Mesothelial cell of epicardium (in vitro differentiated cells): ENCODE measurements around the gene OR4C16. TPM values are rescaled to one million over a fixed set of nuclear protein-coding genes. Genes with fewer than 3 reads are reported as not detected.

Source experiments
- DNase-seq, 2 experiments: peaks; one replicate each; pipeline ENCODE4 v3.0.0; 2021; ENCODE audit warnings: low spot score in 2 of 2; ENCODE audit not compliant: unreplicated experiment in 2 of 2
- H3K27ac Mint-ChIP-seq: 2 replicates; pipeline ENCODE4 v1.8.0; 2021; ENCODE audit warnings: mixed read lengths
- H3K27me3 Mint-ChIP-seq: 2 replicates; pipeline ENCODE4 v1.8.0; 2021; ENCODE audit warnings: low read depth, mixed read lengths
- H3K36me3 Mint-ChIP-seq: 2 replicates; pipeline ENCODE4 v1.8.0; 2021; ENCODE audit warnings: mixed read lengths
- H3K4me1 Mint-ChIP-seq: 2 replicates; pipeline ENCODE4 v1.8.0; 2021; ENCODE audit warnings: mixed read lengths
- H3K4me3 Mint-ChIP-seq: 2 replicates; pipeline ENCODE4 v1.8.0; 2021; ENCODE audit warnings: mild to moderate bottlenecking, moderate library complexity, mixed read lengths
- H3K9me3 Mint-ChIP-seq: 2 replicates; pipeline ENCODE4 v1.8.0; 2021; ENCODE audit warnings: mixed read lengths
- total RNA-seq: library from RNA; stranded (reverse); gene quantifications from 3 replicates; pipeline ENCODE4 v1.2.1, GENCODE V29; 2021
- TF ChIP-seq, protein P1 (sequence below): fragments of 200-600 bp; sonication (generic); IDR thresholded peaks from one replicate; pipeline ENCODE4 v1.5.0; 2021; ENCODE audit warnings: antibody characterized with exemption; ENCODE audit not compliant: unreplicated experiment

OR4C16 gene, protein sequence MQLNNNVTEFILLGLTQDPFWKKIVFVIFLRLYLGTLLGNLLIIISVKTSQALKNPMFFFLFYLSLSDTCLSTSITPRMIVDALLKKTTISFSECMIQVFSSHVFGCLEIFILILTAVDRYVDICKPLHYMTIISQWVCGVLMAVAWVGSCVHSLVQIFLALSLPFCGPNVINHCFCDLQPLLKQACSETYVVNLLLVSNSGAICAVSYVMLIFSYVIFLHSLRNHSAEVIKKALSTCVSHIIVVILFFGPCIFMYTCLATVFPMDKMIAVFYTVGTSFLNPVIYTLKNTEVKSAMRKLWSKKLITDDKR
- total RNA-seq = not detected in 3 replicates

DNA sequence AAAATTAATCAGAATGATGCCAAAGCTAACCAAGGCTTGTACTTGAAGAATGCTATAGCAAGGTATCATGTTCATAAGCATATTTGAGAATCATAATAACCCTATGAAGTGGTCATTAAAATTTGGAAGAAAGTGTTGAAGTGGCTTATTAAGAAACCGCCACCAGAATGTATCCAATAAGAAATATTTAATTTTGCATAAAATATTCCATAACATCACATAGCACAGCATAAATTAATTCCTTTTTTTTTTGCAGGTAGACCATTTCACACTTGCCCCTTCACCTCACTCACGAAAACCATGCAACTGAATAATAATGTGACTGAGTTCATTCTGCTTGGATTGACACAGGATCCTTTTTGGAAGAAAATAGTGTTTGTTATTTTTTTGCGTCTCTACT is at the start of gene OR4C16:
Gene OR4C16 (plus strand): TSS at position 301 of the 400 bp plus-strand sequence. CDS start 0 bp downstream, at position 301.
- H3K9me3 Mint-ChIP-seq = peaks cover 49% of the 10 kb centered on the region
- TF ChIP-seq, protein P1, sequence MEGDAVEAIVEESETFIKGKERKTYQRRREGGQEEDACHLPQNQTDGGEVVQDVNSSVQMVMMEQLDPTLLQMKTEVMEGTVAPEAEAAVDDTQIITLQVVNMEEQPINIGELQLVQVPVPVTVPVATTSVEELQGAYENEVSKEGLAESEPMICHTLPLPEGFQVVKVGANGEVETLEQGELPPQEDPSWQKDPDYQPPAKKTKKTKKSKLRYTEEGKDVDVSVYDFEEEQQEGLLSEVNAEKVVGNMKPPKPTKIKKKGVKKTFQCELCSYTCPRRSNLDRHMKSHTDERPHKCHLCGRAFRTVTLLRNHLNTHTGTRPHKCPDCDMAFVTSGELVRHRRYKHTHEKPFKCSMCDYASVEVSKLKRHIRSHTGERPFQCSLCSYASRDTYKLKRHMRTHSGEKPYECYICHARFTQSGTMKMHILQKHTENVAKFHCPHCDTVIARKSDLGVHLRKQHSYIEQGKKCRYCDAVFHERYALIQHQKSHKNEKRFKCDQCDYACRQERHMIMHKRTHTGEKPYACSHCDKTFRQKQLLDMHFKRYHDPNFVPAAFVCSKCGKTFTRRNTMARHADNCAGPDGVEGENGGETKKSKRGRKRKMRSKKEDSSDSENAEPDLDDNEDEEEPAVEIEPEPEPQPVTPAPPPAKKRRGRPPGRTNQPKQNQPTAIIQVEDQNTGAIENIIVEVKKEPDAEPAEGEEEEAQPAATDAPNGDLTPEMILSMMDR = no peak
- no peaks in the 10 kb centered on the region for H3K27me3 Mint-ChIP-seq
- DNase-seq = no peak
- H3K27ac Mint-ChIP-seq = no peak within 1 kb of the TSS
- no peak within 1 kb of the TSS for H3K4me3 Mint-ChIP-seq
- H3K36me3 Mint-ChIP-seq = peaks cover 2% of the 10 kb centered on the region
- H3K4me1 Mint-ChIP-seq = no peaks in the 10 kb centered on the region

GRCh38 chr11:55554169-55554568 is 17.8 kb upstream of the OR4C16 start, which contains the start of gene OR4C15:
TSS of gene OR4C15 (plus strand) at chr11:55554469. CDS start at chr11:55554469, 0 bp downstream.
- no peaks in the 10 kb centered on the region for H3K36me3 Mint-ChIP-seq
- TF ChIP-seq, protein P1 = no peak
- H3K4me1 Mint-ChIP-seq = no peaks in the 10 kb centered on the region

GRCh38 chr11:55572548-55572947 is 620 bp downstream of the OR4C16 start:
- no peak for DNase-seq
- Mint-ChIP-seq H3K27ac (no peak overlapping the region), H3K36me3 (peaks cover 2% of the 10 kb centered on the region), H3K9me3 (peaks cover 54% of the 10 kb centered on the region), H3K4me1 (no peaks in the 10 kb centered on the region), H3K27me3 (no peaks in the 10 kb centered on the region), H3K4me3 (no peak overlapping the region)
- TF ChIP-seq, protein P1 = no peak

More at GRCh38 chr11:55554169-55554568, 17.8 kb upstream of the OR4C16 start, which contains the start of gene OR4C15:
- Mint-ChIP-seq H3K9me3 (peaks cover 51% of the 10 kb centered on the region), H3K27me3 (no peaks in the 10 kb centered on the region), H3K4me3 (no peak within 1 kb of the TSS), H3K27ac (no peak within 1 kb of the TSS)
- DNase-seq = no peak

DNA sequence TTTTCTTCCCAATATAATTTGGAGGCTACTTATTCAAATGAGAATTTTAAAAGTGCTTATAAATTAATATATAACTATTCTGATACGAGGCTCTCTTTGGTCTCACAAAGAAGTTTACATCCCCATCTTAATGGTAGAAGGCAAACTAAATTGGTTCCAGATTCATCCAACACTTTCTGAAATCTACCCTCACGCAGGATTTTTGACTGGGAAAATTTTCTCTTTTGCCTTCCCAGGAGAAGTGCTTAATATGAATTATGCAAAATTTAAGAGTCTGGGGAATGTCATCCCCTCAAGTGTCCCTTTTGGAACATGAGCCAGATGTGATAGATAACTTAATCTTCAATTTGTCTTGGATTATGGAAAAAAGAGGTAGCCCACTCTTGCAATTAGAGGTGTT is 35.6 kb downstream of the OR4C16 start, which contains the start of gene OR4C11:
Gene OR4C11 (minus strand): TSS at position 101 of the 400 bp plus-strand sequence. CDS start 3,272 bp downstream, outside the sequence.
- Mint-ChIP-seq H3K9me3 (peaks cover 26% of the 10 kb centered on the region), H3K27me3 (no peaks in the 10 kb centered on the region), H3K4me3 (no peak within 1 kb of the TSS), H3K27ac (no peak within 1 kb of the TSS), H3K36me3 (no peaks in the 10 kb centered on the region), H3K4me1 (no peaks in the 10 kb centered on the region)
- no peak for DNase-seq
- TF ChIP-seq, protein P1 = no peak

Other genes starting within 250 kb of the OR4C16 start
- not detected in 3 replicates for gene OR4A16, start 228.9 kb upstream of the OR4C16 start, total RNA-seq
- not detected in 3 replicates for gene OR4A15, start 204.2 kb upstream of the OR4C16 start, total RNA-seq
- gene OR4C15, start 17.7 kb upstream of the OR4C16 start, total RNA-seq = not detected in 3 replicates
- gene OR4C11, start 35.5 kb downstream of the OR4C16 start, total RNA-seq = not detected in 3 replicates
- not detected in 3 replicates for gene OR4P4, start 63.0 kb downstream of the OR4C16 start, total RNA-seq
- gene OR4S2, start 76.2 kb downstream of the OR4C16 start, total RNA-seq = not detected in 3 replicates
- not detected in 3 replicates for gene OR4C6, start 90.1 kb downstream of the OR4C16 start, total RNA-seq
- not detected in 3 replicates for gene OR5D13, start 201.3 kb downstream of the OR4C16 start, total RNA-seq
- gene OR5D14, start 223.4 kb downstream of the OR4C16 start, total RNA-seq = not detected in 3 replicates
- not detected in 3 replicates for gene OR5L1, start 239.2 kb downstream of the OR4C16 start, total RNA-seq
- gene OR5D18, start 247.5 kb downstream of the OR4C16 start, total RNA-seq = not detected in 3 replicates